GM12801 (cell line): ENCODE measurements around the gene PCED1B.

Experiments
- CTCF ChIP-seq: IDR thresholded peaks from one replicate; pipeline ENCODE4 v1.5.1; 2011; ENCODE audit warnings: control low read depth; ENCODE audit not compliant: insufficient read length; ENCODE audit errors: extremely low read depth

The PCED1B gene

GRCh38 chr12:47079468-47079980 lies at the start of gene PCED1B, which contains the start of gene AMIGO2:
PCED1B (plus strand) TSS chr12:47079621; CDS start chr12:47235064, 155,443 bp downstream.
AMIGO2 (minus strand) TSS chr12:47079959; CDS start chr12:47079002, 957 bp downstream.
- no peak for TF ChIP-seq CTCF

- no peak for TF ChIP-seq CTCF
Observed at GRCh38 chr12:47029903-47030302, 49.5 kb upstream of the PCED1B start.

GRCh38 chr12:47032644-47033043 lies 46.8 kb upstream of the PCED1B start:
- no peak for TF ChIP-seq CTCF

GRCh38 chr12:47033081-47033480 lies 46.3 kb upstream of the PCED1B start:
- no peak for TF ChIP-seq CTCF

GRCh38 chr12:47033789-47034555 lies 45.4 kb upstream of the PCED1B start:
- TF ChIP-seq CTCF, result no peak

- no peak for TF ChIP-seq CTCF
Observed at GRCh38 chr12:47034661-47035060, 44.8 kb upstream of the PCED1B start.

GRCh38 chr12:47035484-47035883 lies 43.9 kb upstream of the PCED1B start:
- no peak for TF ChIP-seq CTCF
